SKM-1 (cell line): Measurements from ENCODE around the gene CYP27B1.

Experiments
- DNase-seq: peaks from one replicate; lab custom pipeline; 2025; ENCODE audit not compliant: unreplicated experiment; lab: John Stamatoyannopoulos, UW

The CYP27B1 gene

DNA sequence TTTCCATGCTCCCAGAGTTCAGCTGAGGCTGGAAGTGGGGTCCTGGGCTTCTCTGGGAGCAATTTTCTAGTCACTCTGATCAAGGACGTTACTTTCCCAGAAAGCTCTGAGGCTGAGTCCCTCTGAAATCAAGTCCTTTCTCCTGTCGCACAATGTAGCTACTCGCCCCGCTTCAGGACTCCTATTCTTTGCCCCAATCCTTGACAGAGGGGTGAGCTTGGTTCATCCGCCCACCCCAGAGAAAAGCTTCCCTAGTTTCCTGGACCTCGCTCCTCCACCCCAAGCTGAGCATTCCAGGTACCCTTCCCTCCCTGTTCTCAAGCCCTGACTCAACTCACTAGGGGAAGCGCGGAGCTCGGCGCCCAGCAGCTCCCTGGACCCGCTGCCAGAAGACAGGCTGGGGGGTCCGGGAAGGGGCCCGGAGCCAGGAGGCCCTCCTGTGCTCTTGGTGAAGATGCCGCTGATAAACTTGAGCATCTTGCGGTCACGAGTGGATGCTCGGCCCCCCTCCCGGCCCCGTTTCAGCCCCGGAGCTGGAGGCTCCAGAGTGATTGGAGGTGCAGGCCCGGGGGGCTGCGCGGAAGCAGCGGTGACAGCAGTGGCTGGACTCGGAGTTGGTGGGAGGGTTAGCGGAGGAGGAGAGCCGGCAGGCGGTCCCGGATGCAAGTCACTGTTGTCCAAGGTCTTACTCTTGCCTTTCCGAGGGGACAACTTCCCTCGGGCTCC is 30.0 kb downstream of the CYP27B1 start:
- no peak for DNase-seq

DNA sequence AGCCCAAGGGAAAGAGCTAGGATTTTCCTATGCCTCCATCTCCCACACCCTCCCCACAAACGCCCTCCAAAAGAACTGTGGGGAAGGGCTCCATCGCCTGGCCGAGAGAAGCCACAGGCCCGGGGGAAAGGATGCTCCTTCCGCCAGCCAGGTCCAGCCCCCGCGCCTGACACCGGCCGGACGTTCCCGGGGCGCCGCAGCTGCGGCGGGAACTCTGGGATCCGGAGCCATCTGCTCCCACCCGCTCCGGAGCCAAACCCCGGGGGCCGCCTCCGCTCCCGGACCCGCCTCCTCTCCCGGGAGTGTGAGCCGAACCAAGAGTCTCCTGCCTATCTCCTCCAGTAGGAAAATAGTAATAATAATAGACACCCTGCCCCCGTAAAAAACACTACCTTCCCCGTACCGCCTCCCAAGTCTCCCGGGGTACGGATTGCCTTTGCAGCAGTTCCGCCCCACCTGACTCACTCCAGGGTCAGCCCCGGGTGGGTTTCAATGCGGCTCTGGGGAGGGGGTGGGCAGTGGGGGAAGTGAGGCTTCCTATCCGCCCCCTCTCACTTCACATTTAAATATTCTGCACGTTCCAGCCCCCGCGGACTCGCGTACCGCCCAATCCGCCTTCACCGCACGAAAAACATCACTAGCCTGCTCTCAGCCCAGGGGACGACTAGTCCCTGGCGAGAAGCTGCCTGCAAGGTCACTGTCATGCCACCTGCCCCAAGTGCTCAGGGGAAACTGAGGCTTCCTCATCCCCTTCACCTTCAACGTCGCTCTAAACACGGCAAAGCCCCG is 30.7 kb downstream of the CYP27B1 start:
- no peak for DNase-seq

DNA sequence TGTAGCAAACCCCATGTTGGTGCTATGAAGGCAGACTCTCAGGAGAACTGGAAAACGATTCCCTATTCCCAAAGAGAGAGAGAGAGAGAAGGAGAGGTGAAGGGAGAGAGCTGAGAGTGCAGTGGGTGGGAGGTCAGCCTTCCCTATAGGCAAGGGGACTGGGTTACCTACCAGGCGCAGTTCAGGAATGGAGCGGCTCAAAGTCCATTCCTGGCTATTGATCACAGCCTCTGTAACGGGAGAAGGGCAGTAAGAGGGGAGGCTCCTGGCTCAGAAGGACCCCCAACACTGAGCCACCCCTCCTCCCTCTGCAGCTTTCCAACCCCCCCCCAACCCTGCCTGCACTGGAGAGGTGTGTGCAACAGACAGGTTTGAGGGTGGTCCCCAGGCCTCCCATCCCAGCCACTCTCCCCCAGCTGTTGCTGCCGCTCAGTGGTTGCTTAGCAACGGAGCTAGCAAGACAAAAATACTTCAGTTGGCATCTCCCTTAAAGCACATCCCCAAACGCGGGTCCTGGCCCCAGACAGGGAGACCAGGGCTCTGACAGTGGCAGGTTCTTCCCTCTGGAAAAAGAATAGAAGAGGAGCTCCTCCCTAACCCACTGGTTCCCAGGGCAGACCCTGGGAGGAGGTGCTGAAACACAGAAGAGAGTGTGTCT is 31.6 kb downstream of the CYP27B1 start:
- no peak for DNase-seq

DNA sequence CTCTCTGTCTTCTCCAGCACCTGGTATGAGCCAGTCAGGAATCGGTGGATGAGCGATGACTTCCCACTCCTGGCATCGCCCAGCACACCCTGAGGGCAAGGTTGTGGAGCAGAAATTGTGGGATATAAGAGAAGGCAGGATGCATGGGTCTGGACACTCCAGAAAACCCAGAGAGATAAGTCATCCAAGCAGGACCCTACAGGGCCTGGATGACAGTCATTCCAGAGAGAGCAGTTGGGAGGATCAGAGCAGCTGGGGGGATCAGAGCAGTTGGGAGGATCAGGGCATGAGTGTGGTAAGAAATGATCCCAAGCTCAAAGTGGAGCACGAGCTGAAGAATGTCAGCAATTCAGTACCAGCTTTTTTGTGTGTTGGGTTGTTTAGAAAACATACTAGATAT is 32.3 kb downstream of the CYP27B1 start:
- DNase-seq: no peak

DNA sequence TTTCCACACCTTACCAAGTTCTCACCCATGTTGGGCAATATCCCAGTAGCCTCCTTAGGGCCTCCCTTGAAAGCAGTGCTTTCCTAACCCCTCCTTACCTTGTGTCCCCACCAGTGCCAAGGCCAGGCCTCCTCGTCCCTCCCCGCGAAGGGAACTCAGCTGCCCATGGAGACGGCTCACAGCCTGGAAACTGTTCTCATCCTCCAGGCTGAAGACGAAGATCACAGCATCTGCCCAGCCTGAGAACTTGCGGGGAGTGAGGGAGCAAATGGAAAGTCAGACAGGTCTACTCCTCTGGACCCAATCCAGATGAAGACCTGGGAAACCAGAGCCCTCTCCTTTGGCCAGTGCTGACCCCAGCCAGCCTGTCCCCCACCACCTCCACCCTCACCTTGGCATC is 33.0 kb downstream of the CYP27B1 start:
- DNase-seq: no peak

DNA sequence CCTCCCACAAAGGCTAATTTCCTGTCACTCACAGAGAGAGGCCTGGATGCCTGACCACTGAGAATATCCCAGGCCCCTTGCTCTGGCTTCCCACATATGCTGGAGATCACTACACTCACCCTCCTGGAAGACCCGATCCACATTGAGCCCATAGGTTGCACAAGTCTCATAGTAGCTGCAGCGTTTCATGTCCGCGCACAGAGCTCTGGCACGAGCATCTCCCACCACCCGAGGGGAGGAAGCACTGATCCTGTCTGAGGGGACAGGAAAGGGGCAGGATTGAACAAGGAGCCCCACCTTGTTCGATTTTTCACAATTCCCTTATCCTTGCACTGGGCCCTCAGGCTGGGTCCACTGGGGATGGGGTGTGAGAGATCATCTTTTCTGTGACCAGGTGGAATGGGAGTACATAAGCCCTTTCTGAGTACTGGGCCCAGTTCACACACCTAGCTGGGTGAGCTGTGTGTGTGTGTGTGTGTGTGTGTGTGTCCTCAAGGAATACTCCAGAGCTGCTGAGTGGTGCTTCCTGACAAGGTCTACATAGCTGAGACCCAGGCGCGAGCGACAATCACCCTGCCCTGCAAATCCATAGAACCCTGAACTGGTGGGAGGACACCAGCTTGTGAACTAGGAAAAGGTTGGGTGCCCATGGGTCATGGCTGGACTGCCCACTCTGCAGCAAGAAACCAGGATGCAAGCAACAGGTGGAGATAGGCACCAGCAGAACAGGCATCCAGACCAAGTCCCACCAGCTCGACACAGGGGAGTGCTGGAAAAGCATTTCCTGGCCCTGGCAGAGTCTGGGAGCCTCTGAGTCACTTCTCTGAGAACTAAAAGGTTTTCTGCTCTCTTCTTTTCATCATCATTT is 33.9 kb downstream of the CYP27B1 start:
- DNase-seq: no peak

DNA sequence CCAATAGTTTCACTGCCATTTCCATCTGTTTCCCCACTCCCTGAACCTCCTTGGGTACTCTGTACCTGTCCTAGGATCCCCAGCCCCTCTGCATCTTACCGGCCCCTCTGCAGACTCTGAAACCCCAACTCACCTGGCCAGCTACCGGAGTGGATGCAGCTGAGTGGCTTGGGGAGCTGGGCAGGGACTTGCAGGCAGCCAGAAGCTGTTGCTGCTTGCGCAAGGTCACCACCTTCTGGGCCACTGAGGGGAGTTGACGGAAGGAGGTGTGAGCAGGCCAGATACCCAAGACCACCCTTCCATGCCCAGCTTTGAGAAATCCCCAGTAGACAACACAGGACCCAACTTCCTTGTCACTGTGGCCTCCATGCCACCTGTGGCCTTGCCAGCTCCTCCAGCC is 34.6 kb downstream of the CYP27B1 start:
- DNase-seq: no peak

DNA sequence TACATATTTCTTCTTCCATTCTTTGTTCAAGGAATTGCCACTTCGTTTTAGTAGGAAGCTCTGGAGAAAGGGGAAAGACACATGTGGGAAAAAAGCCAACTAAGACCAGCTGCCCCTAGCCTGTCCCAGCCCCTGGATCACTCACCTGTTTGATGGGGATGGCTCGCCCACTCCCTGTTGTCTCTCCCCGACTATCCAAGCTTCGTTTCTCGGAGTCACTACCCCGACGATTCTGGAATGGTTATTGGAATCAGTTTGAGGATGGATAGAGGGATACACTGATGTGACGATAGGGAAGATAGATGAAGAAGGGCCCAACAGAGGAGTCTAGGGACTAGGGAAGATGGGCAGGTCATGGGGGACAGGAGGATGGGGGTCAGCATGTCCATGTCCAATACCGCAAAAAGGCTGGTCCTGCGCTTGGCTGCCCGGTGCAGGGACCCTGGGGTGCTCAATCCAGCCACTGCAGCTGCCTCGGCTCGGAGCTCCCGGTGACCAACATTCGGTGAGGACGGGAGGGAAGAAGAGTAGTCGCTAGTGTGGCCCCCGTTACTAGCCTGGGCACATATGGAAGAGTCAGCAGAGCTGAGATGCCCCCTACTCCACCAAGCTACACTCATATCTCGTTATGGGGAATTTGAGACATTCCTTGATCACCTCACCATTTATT is 35.3 kb downstream of the CYP27B1 start:
- no peak for DNase-seq

DNA sequence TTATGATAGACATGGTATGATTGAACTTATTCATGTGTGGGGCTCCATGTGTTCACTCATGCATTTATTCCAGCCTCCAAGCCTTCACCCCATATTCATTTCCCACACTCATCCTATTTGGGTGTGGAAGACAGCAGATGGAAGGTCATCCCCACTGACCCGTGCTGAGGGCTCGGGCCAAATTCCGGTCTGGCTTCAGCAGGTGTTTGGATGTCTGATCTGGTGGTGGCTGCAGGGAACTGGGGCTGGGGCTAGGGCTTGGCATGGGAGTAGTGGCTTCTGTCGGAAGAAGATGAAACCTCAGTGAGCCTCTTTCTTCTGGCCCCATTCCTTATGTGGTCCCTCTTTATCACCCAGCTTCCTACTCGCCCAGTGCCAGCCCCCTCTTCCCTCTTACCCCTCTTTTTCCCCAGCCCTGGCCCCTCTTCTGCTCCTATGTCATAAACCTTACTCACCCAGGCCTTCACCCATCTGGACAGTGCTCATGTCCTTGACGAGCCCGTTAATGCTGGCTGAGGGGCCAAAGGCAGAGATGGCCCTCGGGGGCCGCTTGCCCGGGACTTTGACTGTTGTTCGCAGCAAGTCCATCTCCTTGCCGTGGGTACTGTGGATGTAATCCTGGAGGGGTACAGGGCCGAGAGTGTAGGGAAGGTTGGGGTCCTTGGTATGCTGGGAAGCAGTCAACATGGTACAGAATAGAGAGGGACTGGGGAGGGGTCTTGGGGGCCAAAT is 36.4 kb downstream of the CYP27B1 start:
- no peak for DNase-seq

DNA sequence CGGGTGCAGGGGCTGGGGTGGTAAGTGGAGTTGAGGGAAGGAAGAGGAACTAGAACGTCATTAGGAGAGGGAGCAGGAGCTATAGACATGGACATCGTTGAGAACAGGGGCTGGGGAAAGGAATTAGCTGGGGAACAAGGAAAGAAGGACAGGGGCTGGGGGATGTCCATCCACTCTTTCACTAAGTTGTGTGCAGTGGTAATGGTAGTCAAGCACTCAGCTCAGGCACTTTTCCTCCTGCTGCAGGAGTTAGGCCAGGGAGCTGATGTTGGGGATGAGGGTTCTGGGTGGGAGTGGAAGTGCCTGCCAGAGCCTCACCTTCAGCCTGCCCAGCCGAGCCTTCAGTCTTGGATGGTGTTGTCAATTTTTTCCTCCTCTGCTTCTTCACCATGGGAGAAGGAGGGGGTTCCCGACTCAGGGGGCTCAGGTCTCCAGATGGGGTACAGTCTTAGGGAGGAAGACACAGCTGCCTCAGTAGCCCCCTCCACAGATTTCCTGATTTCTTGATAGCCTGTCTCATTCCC is 37.5 kb downstream of the CYP27B1 start:
- no peak for DNase-seq

DNA sequence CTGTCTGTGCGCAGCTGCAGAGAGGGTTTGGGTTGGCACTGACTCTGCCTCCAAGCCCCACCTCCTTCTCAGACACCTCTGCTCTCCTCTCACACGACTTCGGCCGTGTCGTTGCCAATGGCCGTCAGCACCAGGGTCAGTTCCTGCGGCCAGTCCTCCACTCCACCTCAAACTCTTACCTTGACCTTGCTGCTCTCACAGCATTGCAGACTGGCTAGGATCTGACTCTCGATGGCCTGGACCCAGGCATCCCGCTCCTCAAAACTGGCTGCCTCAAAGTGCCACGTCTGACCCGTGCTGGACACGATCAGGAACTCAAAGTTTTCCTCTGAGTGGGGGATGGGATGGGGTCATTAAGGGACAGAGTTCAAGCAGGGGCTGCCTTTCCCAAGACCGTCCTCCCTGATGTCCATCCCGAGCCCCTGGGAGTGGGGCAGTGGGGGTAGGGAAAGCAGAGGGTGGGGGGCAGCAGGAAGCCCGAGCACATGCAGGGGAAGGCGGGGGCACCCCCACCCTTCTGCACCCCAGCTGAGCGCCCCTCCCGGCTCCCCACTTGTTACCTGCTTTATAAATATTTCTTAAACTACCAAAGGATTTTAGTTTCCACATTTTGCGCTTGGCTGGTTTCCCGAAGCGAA is 39.0 kb downstream of the CYP27B1 start:
- no peak for DNase-seq

DNA sequence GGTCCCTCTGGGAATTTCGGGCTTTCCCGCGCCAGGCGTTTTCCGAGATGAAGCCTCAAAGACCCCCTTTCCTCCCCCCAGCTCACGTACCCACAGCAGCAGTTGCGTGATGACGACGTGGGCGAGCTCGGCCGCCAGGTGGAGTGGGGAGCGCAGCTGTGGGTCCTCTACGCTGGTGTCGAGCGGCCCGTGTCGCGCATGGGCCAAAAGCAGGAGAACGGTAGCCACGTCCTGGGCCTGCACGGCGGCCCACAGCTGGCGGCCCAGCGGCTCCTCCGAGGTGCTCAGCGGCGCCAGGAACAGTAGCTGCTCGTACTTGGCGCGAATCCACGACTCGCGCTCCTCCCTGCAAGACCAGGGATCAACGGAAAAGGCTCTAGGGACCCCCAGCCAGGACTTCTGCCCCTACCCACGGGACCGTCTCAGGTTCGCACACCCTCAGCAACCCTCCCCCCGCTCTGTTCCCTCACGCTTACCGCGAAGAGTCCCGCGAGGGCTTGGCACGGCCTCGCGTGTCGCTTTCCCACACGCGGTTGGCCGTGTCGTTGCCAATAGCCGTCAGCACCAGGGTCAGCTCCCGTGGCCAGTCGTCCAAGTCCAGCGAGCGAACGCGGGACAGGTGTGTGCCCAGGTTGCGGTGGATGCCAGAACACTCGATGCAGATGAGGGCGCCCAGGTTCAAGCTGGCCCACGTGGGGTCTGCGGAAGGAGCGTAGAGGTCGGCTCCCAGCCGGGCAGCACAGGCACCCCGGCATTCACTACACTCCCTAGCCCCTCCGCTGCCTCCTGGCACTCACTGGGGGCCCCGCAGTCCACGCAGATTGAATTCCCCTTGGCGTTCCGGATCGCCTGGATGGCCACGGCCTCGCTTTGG is 39.8 kb downstream of the CYP27B1 start:
- no peak for DNase-seq

DNA sequence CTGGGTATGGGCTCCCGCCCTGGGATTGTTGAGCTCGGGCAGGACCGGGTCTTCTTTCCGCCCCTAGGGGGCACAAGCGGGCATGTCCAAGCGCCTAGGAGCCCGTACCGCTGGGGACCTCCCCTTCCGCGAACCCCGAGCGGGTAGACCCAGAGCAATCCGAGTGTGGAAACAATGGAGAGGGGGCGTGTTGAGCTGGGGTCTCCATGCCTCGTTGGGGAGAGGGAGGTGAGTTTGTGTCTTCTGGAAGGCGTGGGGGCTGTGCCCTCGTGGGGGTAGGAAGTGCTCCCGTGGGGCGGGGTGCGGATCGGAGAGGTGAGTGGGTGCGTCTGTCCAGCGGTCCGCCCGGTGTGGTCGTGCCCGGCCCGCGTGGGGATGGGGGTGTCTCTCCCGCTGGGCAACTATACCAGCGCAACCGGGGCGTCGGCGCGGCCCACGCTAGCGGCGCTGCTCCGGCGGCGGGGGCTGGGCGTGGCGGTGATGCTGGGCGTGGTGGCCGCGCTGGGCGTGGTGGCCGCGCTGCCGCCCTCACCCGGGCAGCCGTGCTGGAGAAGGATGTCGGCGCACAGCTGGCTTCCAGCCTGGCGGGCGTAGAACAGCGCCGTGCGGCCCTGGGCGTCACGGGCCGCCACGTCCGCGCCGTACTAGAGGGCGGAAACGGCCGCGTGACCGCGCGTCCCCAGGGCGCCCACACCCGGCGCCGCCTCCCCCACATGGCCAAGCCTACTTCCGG is 40.6 kb downstream of the CYP27B1 start:
- no peak for DNase-seq

DNA sequence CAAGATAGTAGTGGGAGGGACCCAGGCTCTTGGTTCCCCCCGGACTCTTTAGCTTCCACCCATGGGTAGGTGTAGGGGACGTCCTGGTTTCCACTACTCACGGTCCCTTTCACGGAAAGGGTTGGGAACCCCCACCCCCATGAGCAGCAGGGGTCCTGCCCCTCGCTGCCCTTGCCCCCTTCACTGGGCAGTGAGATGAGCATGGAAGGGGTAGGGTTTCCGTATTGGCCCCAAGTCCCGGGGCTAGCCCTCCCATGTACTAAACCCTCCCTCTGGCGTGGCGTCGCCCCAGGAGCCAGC is 41.1 kb downstream of the CYP27B1 start:
- DNase-seq: no peak

DNA sequence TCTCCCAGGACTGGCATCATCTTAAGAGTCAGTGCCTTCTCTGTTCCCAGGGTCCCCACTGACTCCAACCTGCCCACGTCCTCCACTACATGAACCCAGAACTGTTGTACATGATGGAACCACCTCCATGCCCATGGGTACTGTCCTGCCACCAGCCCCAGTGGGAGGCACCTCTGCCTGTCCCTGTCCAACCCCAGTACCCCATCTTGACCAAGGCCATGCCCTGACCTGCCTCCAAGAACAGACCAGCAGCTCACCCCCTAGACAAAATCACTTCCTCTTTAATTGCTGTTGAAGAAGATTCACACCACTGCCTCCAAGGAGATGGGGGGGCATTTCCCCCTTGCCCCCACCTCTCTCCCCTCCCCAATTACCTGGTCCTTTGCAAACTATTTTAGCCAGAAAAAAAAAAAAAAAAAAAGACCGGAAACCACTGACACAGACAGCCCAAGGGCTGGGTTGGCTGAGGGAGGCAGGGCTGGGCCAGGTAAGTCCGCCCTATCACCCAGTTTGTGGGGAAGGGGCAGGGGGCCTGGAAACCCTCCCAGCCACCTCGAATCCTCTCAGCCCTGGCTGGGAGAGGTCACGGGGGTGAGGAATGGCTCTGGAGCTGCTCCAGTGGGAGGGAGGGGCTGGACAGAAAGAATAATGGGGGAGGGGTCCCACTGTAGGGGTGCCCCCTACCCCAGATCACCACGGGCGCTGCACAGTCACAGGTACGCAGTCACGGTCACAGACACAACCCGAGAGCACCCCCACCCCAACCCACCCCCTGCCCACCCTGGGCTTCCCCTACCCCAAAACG is 41.7 kb downstream of the CYP27B1 start:
- DNase-seq: no peak

DNA sequence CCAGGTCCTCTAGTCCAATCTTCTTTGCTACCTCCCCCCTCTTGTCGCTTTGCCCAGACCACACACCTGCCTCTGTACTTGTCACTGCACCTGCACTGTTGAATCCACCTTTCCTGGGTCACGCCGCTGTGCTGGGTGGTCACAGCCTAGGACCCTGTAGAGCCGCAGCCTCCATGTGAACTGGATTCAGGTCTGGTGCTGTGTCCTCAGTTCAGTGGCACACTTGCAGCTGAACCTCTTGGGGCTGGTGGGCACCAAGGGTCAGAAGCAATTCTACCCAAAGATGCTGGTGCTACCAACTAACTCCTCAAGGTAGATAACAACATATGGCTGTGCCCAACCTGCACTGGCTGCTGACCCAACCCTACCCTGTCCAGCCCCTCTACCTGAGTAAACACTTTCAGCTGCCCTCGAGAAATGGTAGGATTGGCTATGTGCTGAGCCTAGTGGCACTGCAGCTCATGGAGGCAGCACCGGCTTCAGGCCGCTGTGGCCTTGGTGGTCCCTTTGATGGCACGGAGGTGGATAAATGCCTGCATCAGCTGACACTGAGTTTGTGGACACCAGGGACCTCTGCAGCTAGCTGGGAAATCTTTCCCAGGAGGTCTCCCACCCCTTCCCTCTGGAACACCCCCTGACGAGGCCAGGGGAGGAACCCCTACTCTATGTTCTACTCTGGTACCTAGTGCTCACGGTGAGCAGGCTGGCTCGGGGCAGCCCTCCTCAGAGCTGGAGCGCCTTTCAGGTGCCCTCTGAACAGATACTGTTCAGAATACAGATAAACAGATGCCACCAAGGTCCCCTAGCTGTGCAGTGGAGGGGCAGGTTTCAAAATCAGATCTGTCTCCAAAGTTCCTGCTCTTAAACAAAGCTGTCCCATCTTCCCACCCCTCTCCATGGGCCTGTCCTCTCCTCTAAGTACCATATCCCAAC is 42.6 kb downstream of the CYP27B1 start:
- DNase-seq: no peak
